B cell (primary cell): ENCODE results near the gene NDUFB10. TPM values are rescaled to one million over a fixed set of nuclear protein-coding genes. Genes with fewer than 3 reads are reported as not detected.

Experiments
- ATAC-seq: fragments of 200-7000 bp; cut with Tn5 transposase; one replicate; pipeline ENCODE4 v1.10.0; 2021; ENCODE audit warnings: low read depth, mild to moderate bottlenecking, moderate number of reproducible peaks, moderate library complexity
- CTCF ChIA-PET: fragments of 350-600 bp; sonication (Branson Sonifier 250); formaldehyde crosslinking; loops from one replicate; lab custom pipeline; 2021; ENCODE audit warnings: antibody characterized with exemption, inconsistent platforms; lab: Charles Lee
- POLR2A ChIA-PET: fragments of 350-600 bp; sonication (Branson Sonifier 250); formaldehyde crosslinking; loops from one replicate; lab custom pipeline; 2021; ENCODE audit warnings: antibody characterized with exemption; lab: Charles Lee
- DNase-seq: peaks from one replicate; pipeline ENCODE4 v3.0.0; 2013
- H2AFZ ChIP-seq: 2 replicates; pipeline ENCODE4 v1.6.1; 2012; ENCODE audit warnings: mild to moderate bottlenecking, low read depth, low read length; ENCODE audit not compliant: insufficient read depth, poor library complexity, severe bottlenecking
- H3K27ac ChIP-seq, 2 donors: 1 replicate in 1 of 2; 2 replicates in 1 of 2; pipeline ENCODE4 v1.5.1; 2012 to 2013; ENCODE audit warnings: low read length in 2 of 2, mild to moderate bottlenecking in 2 of 2, moderate library complexity in 1 of 2
- H3K27me3 ChIP-seq, 4 experiments: fragments of 200-600 bp in 1 of 4; sonication (generic) in 1 of 4; replicated peaks in 1 of 4; 1 replicate in 2 of 4; 2 replicates in 2 of 4; pipeline versions ENCODE4 v1.6.1 to v1.7.0; 2013 to 2016; ENCODE audit warnings: low read length in 3 of 4, mild to moderate bottlenecking in 2 of 4, mixed read lengths in 1 of 4, moderate library complexity in 1 of 4; ENCODE audit not compliant: insufficient read depth in 4 of 4, control insufficient read depth in 3 of 4; ENCODE audit errors: control extremely low read depth in 1 of 4
- H3K36me3 ChIP-seq, 2 experiments: replicated peaks in 1 of 2; 1 replicate in 1 of 2; 2 replicates in 1 of 2; pipeline versions ENCODE4 v1.6.1 to v1.7.1; 2013; ENCODE audit warnings: low read length in 1 of 2; ENCODE audit not compliant: insufficient read depth in 2 of 2, control insufficient read depth in 1 of 2; ENCODE audit errors: control extremely low read depth in 1 of 2, extremely low read depth in 1 of 2
- H3K4me1 ChIP-seq, 2 donors: fragments of 200-600 bp in 1 of 2; sonication (generic) in 1 of 2; 1 replicate in 1 of 2; 2 replicates in 1 of 2; pipeline versions ENCODE4 v1.5.1 to v1.6.1; 2013 to 2017; ENCODE audit warnings: low read length in 2 of 2; ENCODE audit not compliant: control insufficient read depth in 2 of 2, insufficient read depth in 2 of 2
- H3K4me2 ChIP-seq: replicated peaks from 2 replicates; pipeline ENCODE3; 2012; ENCODE audit warnings: mild to moderate bottlenecking, low read depth, low read length; ENCODE audit not compliant: poor library complexity, severe bottlenecking
- H3K4me3 ChIP-seq, 5 experiments: fragments of 200-600 bp in 1 of 5; sonication (generic) in 1 of 5; 1 replicate in 3 of 5; 2 replicates in 2 of 5; pipeline versions ENCODE4 v1.5.1 to v1.7.0; 2011 to 2016; ENCODE audit warnings: low read length in 4 of 5, mild to moderate bottlenecking in 4 of 5, low read depth in 2 of 5, control low read depth in 1 of 5, moderate library complexity in 1 of 5; ENCODE audit not compliant: insufficient read depth in 1 of 5; ENCODE audit errors: control extremely low read depth in 1 of 5, extremely low read depth in 1 of 5
- H3K79me2 ChIP-seq: fragments of 200-600 bp; sonication (generic); one replicate; pipeline ENCODE4 v1.6.0; 2016; ENCODE audit warnings: low read length; ENCODE audit not compliant: control insufficient read depth, insufficient read depth
- H3K9ac ChIP-seq: fragments of 200-600 bp; sonication (generic); 2 replicates; pipeline ENCODE4 v1.6.1; 2017; ENCODE audit warnings: mild to moderate bottlenecking, low read length, moderate library complexity
- H3K9me3 ChIP-seq, 3 donors: one replicate each; pipeline versions ENCODE4 v1.6.1 to v1.7.1; 2013; ENCODE audit warnings: low read length in 2 of 3; ENCODE audit not compliant: control insufficient read depth in 2 of 3, insufficient read depth in 1 of 3; ENCODE audit errors: control extremely low read depth in 1 of 3
- H4K20me1 ChIP-seq: 2 replicates; pipeline ENCODE4 v1.6.0; 2012; ENCODE audit warnings: mild to moderate bottlenecking, low read length; ENCODE audit not compliant: insufficient read depth, control insufficient read depth, poor library complexity, severe bottlenecking
- H3K27ac Mint-ChIP-seq: one replicate; pipeline ENCODE4 v1.8.0; 2021; ENCODE audit warnings: mixed read lengths
- H3K27me3 Mint-ChIP-seq: one replicate; pipeline ENCODE4 v1.8.0; 2021; ENCODE audit warnings: mixed read lengths
- H3K4me1 Mint-ChIP-seq: one replicate; pipeline ENCODE4 v1.8.0; 2021; ENCODE audit warnings: mixed read lengths
- H3K4me3 Mint-ChIP-seq: one replicate; pipeline ENCODE4 v1.8.0; 2021; ENCODE audit warnings: mixed read lengths
- H3K9me3 Mint-ChIP-seq: one replicate; pipeline ENCODE4 v1.8.0; 2022; ENCODE audit warnings: mixed read lengths; ENCODE audit not compliant: insufficient read depth
- EZH2 ChIP-seq: IDR thresholded peaks from 2 replicates; pipeline ENCODE4 v1.6.1; 2012; ENCODE audit warnings: borderline replicate concordance, low read depth, mild to moderate bottlenecking, moderate library complexity, low read length; ENCODE audit not compliant: insufficient read depth, poor library complexity, severe bottlenecking
- WGBS: methylation state at CpG from one replicate; pipeline ENCODE4 v1.1.5; 2013; ENCODE audit warnings: missing lambda C conversion rate; ENCODE audit not compliant: insufficient coverage; 5-methylcytosine and 5-hydroxymethylcytosine counted together
- intact Hi-C: fragments of 100-400 bp; cut with micrococcal nuclease; formaldehyde crosslinking; loops from one replicate; pipeline ENCODE4 v1.10.0; 2022
- polyA plus RNA-seq: library from polyadenylated mRNA; depleted of rRNA; stranded (reverse); fragments of >200 nt; gene quantifications from 2 replicates; pipeline ENCODE4 v1.2.3, GENCODE V29; 2012
- total RNA-seq, 2 donors: library from RNA; stranded (reverse); fragments of 120-200 nt in 1 of 2; gene quantifications; 1 replicate in 1 of 2; 2 replicates in 1 of 2; pipeline versions ENCODE4 v1.2.3 to v1.2.4, GENCODE V29; 2013 to 2022
- TF ChIP-seq, protein P1 (sequence below): fragments of 200-600 bp; IDR thresholded peaks from one replicate; pipeline ENCODE4 v1.8.0; 2022; ENCODE audit warnings: antibody characterized with exemption, mild to moderate bottlenecking

The NDUFB10 gene
- total and polyA plus RNA-seq, 2 donors (not counting 1 experiment from before 2014, with no cell fraction given) = 70.4 to 92.6 TPM

DNA sequence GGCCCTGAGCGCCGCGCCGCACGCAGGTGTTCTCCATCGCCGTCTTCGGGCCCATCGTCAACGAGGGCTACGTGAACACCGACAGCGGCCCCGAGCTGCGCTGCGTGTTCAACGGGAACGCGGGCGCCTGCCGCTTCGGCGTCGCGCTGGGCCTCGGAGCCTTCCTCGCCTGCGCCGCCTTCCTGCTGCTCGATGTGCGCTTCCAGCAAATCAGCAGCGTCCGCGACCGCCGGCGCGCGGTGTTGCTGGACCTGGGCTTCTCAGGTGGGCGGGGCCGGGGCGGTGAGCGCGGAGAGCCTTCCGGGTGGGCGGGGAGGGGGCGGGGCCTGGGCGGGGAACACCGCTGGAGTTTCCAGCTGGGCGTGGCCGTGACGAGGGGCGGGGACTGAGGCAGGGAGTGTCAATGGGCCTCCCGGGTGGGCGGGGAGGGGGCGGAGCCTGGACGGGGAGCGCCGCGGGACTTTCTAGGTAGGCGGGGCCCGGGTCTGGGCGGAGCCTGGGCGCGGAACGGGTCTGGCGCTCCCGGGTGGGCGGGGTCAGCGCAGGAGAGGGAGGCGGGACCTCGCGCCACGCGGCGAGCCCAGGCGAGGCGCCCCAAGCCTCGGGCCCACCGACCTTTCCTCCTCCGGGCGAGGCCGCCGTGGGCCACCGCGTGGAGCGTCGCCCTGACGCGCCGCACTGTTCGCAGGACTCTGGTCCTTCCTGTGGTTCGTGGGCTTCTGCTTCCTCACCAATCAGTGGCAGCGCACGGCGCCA is 32.8 kb downstream of the NDUFB10 start:
- Histone ChIP-seq H3K4me1 (peaks cover 24 to 35% of the 10 kb centered on the region in 2 donors), H3K9me3 (peaks cover 0 to 13% (median 0%) of the 10 kb centered on the region in 3 donors), H3K4me3 (peak overlapping the region in 4 of 5 experiments; percentile 51 to 93 (median 69)), H3K27me3 (no peaks in the 10 kb centered on the region), H4K20me1 (no peaks in the 10 kb centered on the region), H3K4me2 (peak overlapping the region; percentile 100), H3K36me3 (no peaks in the 10 kb centered on the region), H3K79me2 (no peaks in the 10 kb centered on the region), H3K9ac (peak overlapping the region; percentile 53), H3K27ac (peak overlapping the region; percentile 86 to 92), H2AFZ (peak overlapping the region; percentile 51)
- intact Hi-C loops = loop anchor here (1.0 to 10.0 kb wide), 7 partner anchors 9 to 785 kb away; partner anchors contain the start of genes ELOB, MSRB1, RPS2 and TRAF7
- no peak for TF ChIP-seq EZH2
- TF ChIP-seq, protein P1, sequence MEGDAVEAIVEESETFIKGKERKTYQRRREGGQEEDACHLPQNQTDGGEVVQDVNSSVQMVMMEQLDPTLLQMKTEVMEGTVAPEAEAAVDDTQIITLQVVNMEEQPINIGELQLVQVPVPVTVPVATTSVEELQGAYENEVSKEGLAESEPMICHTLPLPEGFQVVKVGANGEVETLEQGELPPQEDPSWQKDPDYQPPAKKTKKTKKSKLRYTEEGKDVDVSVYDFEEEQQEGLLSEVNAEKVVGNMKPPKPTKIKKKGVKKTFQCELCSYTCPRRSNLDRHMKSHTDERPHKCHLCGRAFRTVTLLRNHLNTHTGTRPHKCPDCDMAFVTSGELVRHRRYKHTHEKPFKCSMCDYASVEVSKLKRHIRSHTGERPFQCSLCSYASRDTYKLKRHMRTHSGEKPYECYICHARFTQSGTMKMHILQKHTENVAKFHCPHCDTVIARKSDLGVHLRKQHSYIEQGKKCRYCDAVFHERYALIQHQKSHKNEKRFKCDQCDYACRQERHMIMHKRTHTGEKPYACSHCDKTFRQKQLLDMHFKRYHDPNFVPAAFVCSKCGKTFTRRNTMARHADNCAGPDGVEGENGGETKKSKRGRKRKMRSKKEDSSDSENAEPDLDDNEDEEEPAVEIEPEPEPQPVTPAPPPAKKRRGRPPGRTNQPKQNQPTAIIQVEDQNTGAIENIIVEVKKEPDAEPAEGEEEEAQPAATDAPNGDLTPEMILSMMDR = no peak
- WGBS = 6% methylated on average over 81 of the region's 96 CpGs
- DNase-seq (peak; percentile 96), ATAC-seq (peak; percentile 77)
- POLR2A ChIA-PET = interaction anchor here (0.5 to 3.0 kb wide), 12 partner anchors 9 to 754 kb away, joined by 3 to 36 read pairs (median 6); partner anchors contain the start of genes ECI1, JPT2, PDPK1 and RPS2
- Mint-ChIP-seq H3K27me3 (no peaks in the 10 kb centered on the region), H3K4me1 (peaks cover 33% of the 10 kb centered on the region), H3K9me3 (no peaks in the 10 kb centered on the region), H3K4me3 (peak overlapping the region; percentile 91), H3K27ac (peak overlapping the region; percentile 97)
- CTCF ChIA-PET = interaction anchor here (1.4 to 5.5 kb wide), 3 partner anchors 12 to 163 kb away, joined by 3 to 32 read pairs (median 4); partner anchors contain the start of genes RPS2 and TRAF7
